ENCODE measurements around the gene CACNA1E. TPM values are rescaled to one million over a fixed set of nuclear protein-coding genes. Genes with fewer than 3 reads are reported as not detected.

The CACNA1E gene
- polyA plus RNA-seq, 3 donors = 0.27 to 0.82 (median 0.37) TPM

GRCh38 chr1:181608386-181608785 lies 125.1 kb downstream of the CACNA1E start:
- DNase-seq (ENCODE audit: extremely low read depth in 1 of 11, low read depth in 9 of 11, low spot score in 4 of 11) = no peak

GRCh38 chr1:181608948-181609347 lies 125.6 kb downstream of the CACNA1E start:
- no peak for DNase-seq (ENCODE audit: extremely low read depth in 1 of 11, low read depth in 9 of 11, low spot score in 4 of 11)

GRCh38 chr1:181612100-181612499 lies 128.8 kb downstream of the CACNA1E start:
- DNase-seq (ENCODE audit: extremely low read depth in 1 of 11, low read depth in 9 of 11, low spot score in 4 of 11) = no peak

GRCh38 chr1:181618559-181618958 lies 135.2 kb downstream of the CACNA1E start:
- no peak for DNase-seq (ENCODE audit: extremely low read depth in 1 of 11, low read depth in 9 of 11, low spot score in 4 of 11)

GRCh38 chr1:181620183-181620582 lies 136.9 kb downstream of the CACNA1E start:
- DNase-seq (ENCODE audit: extremely low read depth in 1 of 11, low read depth in 9 of 11, low spot score in 4 of 11) = no peak

GRCh38 chr1:181623850-181624249 lies 140.5 kb downstream of the CACNA1E start:
- no peak for DNase-seq (ENCODE audit: extremely low read depth in 1 of 11, low read depth in 9 of 11, low spot score in 4 of 11)

- DNase-seq (ENCODE audit: extremely low read depth in 1 of 11, low read depth in 9 of 11, low spot score in 4 of 11) = no peak
These were observed 143.1 kb downstream of the CACNA1E start for GRCh38 chr1:181626279-181626938.

GRCh38 chr1:181630398-181630797 lies 147.1 kb downstream of the CACNA1E start:
- no peak for DNase-seq (ENCODE audit: extremely low read depth in 1 of 11, low read depth in 9 of 11, low spot score in 4 of 11)

GRCh38 chr1:181630838-181631237 lies 147.5 kb downstream of the CACNA1E start:
- no peak for DNase-seq (ENCODE audit: extremely low read depth in 1 of 11, low read depth in 9 of 11, low spot score in 4 of 11)

- DNase-seq (ENCODE audit: extremely low read depth in 1 of 11, low read depth in 9 of 11, low spot score in 4 of 11) = no peak
These were observed 149.2 kb downstream of the CACNA1E start for GRCh38 chr1:181632492-181632891.

GRCh38 chr1:181632960-181633359 lies 149.6 kb downstream of the CACNA1E start:
- no peak for DNase-seq (ENCODE audit: extremely low read depth in 1 of 11, low read depth in 9 of 11, low spot score in 4 of 11)

GRCh38 chr1:181635110-181635509 lies 151.8 kb downstream of the CACNA1E start:
- DNase-seq (ENCODE audit: extremely low read depth in 1 of 11, low read depth in 9 of 11, low spot score in 4 of 11) = no peak

- no peak for DNase-seq (ENCODE audit: extremely low read depth in 1 of 11, low read depth in 9 of 11, low spot score in 4 of 11)
These were observed 154.7 kb downstream of the CACNA1E start for GRCh38 chr1:181637998-181638397.

- no peak for DNase-seq (ENCODE audit: extremely low read depth in 1 of 11, low read depth in 9 of 11, low spot score in 4 of 11)
These were observed 157.6 kb downstream of the CACNA1E start for GRCh38 chr1:181640956-181641355.

- no peak for DNase-seq (ENCODE audit: extremely low read depth in 1 of 11, low read depth in 9 of 11, low spot score in 4 of 11)
These were observed 160.3 kb downstream of the CACNA1E start for GRCh38 chr1:181643631-181644030.

GRCh38 chr1:181645171-181645570 lies 161.9 kb downstream of the CACNA1E start:
- DNase-seq (ENCODE audit: extremely low read depth in 1 of 11, low read depth in 9 of 11, low spot score in 4 of 11) = no peak

- no peak for DNase-seq (ENCODE audit: extremely low read depth in 1 of 11, low read depth in 9 of 11, low spot score in 4 of 11)
These were observed 163.4 kb downstream of the CACNA1E start for GRCh38 chr1:181646710-181647109.

GRCh38 chr1:181647314-181648035 lies 164.2 kb downstream of the CACNA1E start:
- no peak for DNase-seq (ENCODE audit: extremely low read depth in 1 of 11, low read depth in 9 of 11, low spot score in 4 of 11)

GRCh38 chr1:181651276-181651675 lies 168.0 kb downstream of the CACNA1E start:
- DNase-seq (ENCODE audit: extremely low read depth in 1 of 11, low read depth in 9 of 11, low spot score in 4 of 11) = no peak

GRCh38 chr1:181655756-181656155 lies 172.4 kb downstream of the CACNA1E start:
- DNase-seq (ENCODE audit: extremely low read depth in 1 of 11, low read depth in 9 of 11, low spot score in 4 of 11) = no peak

- no peak for DNase-seq (ENCODE audit: extremely low read depth in 1 of 11, low read depth in 9 of 11, low spot score in 4 of 11)
These were observed 173.2 kb downstream of the CACNA1E start for GRCh38 chr1:181656491-181656890.
